ENCODE data around the gene SLC18B1.
"Not testable (repeated sequence)": the region's sequence is repeated elsewhere in the genome, so short reads cannot be mapped to it uniquely, and the experiment has no call there.

The SLC18B1 gene

DNA sequence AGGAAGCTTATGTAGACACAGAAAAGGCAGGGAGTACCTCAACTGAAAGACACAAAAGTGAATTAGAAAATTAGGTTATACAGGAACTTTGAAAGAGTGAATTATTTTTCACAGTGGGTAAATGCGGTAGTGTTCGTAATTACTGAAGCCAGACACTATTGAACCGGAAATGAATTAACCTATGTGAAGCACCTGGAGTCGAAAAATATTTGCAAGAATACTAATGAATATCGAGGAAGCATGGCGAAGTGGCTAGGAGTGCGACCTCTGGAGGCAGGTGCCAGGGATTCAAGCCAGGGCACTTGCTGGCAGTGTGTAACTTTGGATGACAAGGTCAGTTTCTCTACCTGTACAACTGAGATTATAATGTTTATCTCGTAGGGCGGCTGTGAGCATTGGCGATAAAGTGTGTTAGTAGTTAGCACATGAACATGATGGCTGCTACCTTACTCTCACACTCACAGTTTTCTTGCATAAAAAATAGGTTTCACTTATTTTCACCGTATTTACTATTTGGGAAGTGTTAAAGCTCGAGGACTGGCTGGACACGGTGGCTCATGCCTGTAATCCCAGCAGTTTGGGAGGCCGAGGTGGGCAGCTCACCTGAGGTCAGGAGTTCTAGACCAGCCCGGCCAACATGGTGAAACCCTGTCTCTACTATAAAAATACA lies 567 bp upstream of the SLC18B1 start:
- peak; percentile 52 for DNase-seq (ENCODE audit: low read depth)

- DNase-seq (ENCODE audit: low read depth), result no peak
Observed at GRCh38 chr6:132795461-132795860, 3.0 kb downstream of the SLC18B1 start.

GRCh38 chr6:132792510-132792909 lies 5.9 kb downstream of the SLC18B1 start:
- no peak for DNase-seq (ENCODE audit: low read depth)

- DNase-seq (ENCODE audit: low read depth), result no peak
Observed at GRCh38 chr6:132790450-132790849, 8.0 kb downstream of the SLC18B1 start.

DNA sequence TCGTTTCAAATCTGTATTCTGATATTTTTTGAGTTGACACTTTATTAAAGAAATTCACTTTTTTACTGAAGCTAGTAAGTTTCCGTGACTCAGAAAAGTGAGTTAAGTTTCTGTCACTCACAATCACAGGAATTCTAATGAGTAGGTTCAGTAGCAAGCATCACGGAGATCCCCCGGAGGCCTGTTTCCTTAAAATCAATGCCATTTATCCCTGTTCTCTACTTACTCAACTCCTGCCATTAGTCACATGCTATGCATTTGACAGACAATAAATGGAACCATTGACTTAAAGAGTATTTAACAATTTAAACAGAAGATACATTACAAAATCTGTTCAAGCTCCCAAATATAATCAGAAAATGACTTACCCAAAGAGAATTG lies 9.1 kb downstream of the SLC18B1 start:
- DNase-seq (ENCODE audit: low read depth), result no peak

- no peak for DNase-seq (ENCODE audit: low read depth)
Observed at GRCh38 chr6:132788658-132789395, 9.6 kb downstream of the SLC18B1 start.

DNA sequence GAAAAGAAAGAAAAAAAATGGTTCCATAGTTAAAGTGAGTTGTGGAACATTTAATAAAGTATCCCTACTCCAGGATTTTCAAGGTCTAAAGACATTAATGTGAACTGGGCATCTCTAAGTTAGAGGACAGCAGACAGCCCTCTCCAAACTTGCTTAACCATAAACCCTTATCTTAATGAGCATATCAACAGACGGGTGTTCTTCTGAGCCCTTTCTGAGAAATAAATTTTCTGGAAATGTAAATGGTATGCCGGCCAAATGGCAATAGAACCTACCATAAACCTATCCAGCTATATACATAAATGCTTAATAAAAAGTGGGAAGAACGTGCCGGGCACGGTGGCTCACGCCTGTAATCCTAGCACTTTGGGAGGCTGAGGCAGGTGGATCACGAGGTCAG lies 12.5 kb downstream of the SLC18B1 start:
- no peak for DNase-seq (ENCODE audit: low read depth)

DNA sequence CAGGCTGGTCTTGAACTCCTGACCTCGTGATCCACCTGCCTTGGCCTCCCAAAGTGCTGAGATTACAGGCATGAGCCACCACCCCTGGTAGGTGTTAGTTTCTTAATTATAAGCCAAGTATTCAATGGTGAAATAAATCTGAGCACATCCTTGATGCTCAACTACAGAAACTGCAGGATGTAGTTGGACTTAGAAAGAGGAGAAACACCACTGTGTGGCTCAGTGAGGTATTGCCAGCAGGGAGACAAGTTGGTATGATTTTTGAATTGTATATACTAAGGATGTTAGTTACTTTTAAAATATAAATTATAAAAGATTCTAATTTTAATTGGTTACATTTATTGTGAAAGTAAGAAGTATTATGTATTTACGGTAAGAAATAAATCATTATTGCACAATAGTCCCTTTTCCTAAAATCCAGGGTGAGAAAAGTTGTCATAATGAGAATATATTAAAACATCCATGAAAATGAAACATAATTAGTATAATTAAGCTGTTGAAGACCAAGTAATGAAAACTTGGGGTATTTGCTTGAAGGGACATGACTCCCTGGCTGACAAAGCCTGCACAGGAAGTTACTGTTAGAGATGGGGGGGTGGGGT lies 17.6 kb downstream of the SLC18B1 start:
- no peak for DNase-seq (ENCODE audit: low read depth)

GRCh38 chr6:132777881-132778280 lies 20.6 kb downstream of the SLC18B1 start:
- DNase-seq (ENCODE audit: low read depth), result not testable (repeated sequence)

- no peak for DNase-seq (ENCODE audit: low read depth)
Observed at GRCh38 chr6:132768051-132768517, 30.4 kb downstream of the SLC18B1 start.

DNA sequence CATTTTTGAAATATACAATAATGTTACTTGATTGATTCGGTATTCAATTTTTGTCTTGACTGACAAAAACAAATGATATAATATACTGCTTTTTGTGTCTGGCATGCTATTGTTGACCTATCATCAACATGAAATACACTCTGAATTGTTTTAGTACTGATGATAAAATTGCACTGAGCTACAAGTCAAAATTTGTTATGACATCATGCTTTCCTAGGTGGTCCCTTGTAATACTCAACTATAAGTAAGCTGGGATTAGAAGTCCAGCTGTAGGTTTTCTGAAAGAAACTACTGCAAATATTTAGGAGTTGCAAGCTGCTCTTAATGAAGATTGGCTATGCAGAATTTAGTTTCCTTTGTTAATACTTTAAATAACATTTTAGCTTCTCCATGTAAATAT lies 32.9 kb downstream of the SLC18B1 start:
- DNase-seq (ENCODE audit: low read depth), result no peak

DNA sequence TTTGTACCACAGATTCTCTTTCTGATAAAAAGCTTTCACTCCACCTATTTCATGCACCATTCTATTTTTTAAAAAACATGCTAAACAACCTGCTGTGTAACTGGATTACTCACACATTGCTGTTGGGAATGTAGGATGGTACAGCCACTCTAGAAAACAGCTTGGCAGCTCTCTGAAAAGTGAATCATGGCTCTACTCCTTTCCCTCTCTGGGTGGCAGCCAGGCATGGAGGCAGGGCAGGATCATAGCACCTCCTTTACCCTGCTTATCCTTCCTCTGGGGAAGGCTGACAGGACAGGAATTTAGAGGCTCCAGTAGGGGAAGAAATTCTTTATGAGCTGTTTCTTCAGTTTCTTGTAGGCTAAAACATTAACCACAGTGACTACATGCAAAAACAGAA lies 34.1 kb downstream of the SLC18B1 start:
- no peak for DNase-seq (ENCODE audit: low read depth)

DNA sequence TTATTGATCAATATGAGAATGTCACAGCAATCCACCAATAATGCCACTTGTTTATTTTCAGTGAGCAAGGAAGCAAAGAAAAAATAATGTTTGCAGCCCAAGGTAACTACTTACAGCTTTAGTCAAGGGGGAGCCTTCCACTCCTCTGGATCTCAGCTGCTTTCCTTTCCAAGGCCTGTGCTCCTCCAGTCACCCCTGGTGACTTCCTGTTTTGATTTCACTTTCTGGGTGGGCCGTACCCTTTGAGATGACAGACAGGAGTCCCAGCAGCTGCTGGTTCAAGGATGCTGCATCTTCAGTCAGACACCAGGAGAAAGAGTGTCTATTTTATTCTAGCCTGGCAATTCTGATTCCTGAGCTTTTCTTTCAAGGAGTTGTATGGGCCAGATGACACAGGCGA lies 35.2 kb downstream of the SLC18B1 start:
- no peak for DNase-seq (ENCODE audit: low read depth)

DNA sequence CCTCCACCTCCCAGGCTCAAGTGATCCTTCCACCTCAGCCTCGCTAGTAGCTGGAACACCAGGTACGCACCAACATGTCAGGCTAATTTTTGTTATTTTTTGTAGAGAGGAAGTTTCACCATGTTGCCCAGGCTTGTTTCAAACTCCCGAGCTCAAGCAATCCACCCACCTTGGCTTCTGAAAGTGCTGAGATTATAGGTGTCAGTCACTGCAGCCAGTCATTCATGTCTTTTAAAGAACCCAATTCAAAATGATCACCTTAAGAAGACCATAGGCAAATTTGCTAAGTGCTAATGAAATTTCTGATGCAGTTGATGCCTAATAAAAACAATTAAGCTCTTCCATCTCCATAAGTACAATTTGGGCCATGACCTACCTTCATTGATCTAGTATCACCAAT lies 38.2 kb downstream of the SLC18B1 start:
- no peak for DNase-seq (ENCODE audit: low read depth)

GRCh38 chr6:132758689-132759088 lies 39.7 kb downstream of the SLC18B1 start:
- DNase-seq (ENCODE audit: low read depth), result no peak

DNA sequence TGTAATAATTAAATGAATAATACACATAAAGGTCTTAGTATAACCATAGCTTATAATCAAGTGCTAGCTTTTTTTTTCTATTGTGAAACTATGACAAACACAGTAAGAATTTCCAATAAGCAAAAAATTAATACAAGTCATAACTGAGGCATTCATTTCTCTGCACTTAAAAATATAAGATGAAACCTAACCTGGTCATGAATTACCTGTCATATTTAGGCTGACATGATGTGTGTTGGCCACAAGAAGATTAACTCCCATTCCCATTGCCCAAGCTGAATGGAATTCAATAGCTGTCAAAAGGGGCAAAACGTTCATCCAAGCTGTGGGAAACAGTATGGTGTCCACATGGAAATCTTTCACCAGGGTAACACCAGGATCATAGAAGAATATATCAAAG lies 46.2 kb downstream of the SLC18B1 start:
- DNase-seq (ENCODE audit: low read depth), result no peak

- DNase-seq (ENCODE audit: low read depth), result no peak
Observed at GRCh38 chr6:132751828-132752227, 46.6 kb downstream of the SLC18B1 start.

DNA sequence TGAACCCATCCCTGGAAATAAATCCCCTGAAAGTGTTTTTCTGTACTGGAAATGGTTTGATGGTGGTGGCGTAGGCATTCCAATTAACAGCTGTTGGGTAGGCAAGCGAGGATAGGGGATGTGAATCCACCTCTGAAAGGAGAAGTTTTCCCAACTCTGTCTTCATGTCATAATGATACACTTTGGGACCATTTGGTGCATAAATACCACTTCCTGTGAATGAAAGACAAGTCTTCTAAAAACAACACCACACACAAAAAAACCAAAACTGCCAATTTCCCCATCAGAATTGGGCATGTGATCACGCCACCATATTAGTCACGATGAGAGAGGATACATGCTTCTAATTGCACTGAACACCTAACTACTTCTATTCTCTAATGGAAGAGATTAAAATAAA lies 47.1 kb downstream of the SLC18B1 start:
- no peak for DNase-seq (ENCODE audit: low read depth)

DNA sequence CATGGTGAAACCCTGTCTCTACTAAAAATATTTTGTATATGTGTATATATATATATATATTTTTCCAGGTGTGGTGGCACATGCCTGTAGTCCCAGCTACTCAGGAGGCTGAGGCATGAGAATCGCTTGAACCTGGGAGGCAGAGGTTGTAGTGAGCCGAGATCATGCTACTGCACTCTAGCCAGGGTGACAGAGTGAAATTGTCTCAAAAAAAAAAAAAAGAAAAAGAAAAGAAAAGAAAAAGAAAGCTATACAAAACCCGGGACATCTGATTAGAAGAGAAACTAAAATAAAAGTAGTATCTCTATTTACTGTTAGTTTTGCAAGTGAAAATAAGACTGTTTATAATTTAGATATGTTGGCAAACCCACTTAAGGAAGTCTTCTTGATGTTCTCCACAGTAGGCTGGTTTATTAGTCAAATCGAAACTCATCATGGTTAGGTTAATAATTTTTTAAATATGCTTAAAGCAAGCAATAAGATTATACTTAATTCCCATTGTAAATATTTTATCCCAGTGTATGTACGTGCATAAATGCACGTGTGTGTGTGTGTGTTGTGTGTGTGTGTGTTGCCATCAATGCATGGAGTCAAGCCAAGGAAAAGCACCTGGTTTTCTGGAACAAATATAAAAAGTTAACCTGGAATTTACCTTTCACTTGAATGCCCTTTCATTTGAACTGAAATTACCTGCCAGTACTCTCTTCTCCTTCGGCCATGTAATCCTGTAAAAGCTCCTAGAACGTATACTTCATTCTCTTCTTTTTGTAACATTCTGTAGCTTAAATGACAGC lies 47.8 kb downstream of the SLC18B1 start:
- no peak for DNase-seq (ENCODE audit: low read depth)

- no peak for DNase-seq (ENCODE audit: low read depth)
Observed at GRCh38 chr6:132749111-132749510, 49.3 kb downstream of the SLC18B1 start.

DNA sequence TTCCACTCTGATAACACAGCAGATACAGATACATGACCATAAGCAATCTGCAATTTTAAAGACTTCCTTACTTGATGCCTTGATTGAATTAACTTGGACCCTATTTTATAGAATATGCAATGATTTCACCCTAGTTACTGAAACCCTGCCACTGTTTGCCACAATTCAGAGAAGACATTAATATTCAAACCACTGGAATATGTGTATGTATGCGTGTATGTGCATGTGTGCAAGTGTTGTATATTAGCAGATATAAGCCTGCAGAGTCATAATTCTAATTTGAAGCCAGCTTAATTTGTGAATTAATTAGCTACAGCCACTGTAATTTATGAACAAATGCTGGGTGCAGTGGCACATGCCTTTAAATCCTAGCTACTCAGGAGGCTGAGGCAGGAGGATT lies 50.0 kb downstream of the SLC18B1 start:
- no peak for DNase-seq (ENCODE audit: low read depth)

GRCh38 chr6:132746048-132746447 lies 52.4 kb downstream of the SLC18B1 start:
- no peak for DNase-seq (ENCODE audit: low read depth)

DNA sequence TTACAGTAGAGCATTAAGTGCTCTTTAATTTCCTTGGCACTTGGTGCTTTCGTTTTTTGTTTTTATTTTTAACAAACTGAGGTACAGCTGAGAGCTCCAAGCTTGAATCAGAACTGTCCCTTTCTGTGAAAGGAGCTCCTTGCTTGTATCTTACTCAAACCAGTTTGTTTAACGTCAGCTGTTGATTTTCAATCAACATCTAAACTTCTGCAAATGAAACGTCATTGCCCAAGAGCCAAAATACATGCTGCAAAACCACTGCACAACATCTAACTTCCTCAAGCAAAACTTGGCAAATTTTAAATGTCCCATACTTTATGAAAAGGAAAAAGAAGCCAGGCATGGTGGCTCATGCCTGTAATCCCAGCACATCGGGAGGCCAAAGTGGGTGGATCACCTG lies 55.9 kb downstream of the SLC18B1 start:
- no peak for DNase-seq (ENCODE audit: low read depth)
